GM21360 (cell line): Measurements from ENCODE around the gene RAB11FIP2.

Experiments
- ATAC-seq: cut with Tn5 transposase; IDR thresholded peaks from one replicate; pipeline ENCODE4 v1.9.1; 2021; ENCODE audit warnings: mild to moderate bottlenecking, moderate library complexity; ENCODE audit not compliant: unreplicated experiment

RAB11FIP2 gene

GRCh38 chr10:118035354-118036005, 11.3 kb downstream of the RAB11FIP2 start:
- ATAC-seq: no peak

GRCh38 chr10:118034791-118035261, 11.9 kb downstream of the RAB11FIP2 start:
- no peak for ATAC-seq

GRCh38 chr10:118033905-118034304, 12.8 kb downstream of the RAB11FIP2 start:
- no peak for ATAC-seq

GRCh38 chr10:118032564-118032963, 14.2 kb downstream of the RAB11FIP2 start:
- ATAC-seq: no peak

- no peak for ATAC-seq
Measured at GRCh38 chr10:118031351-118032075, 15.2 kb downstream of the RAB11FIP2 start.

- ATAC-seq: peak; percentile 91
Measured at GRCh38 chr10:118028619-118029018, 18.1 kb downstream of the RAB11FIP2 start.

- no peak for ATAC-seq
Measured at GRCh38 chr10:118027397-118027796, 19.3 kb downstream of the RAB11FIP2 start.

- no peak for ATAC-seq
Measured at GRCh38 chr10:118026936-118027335, 19.8 kb downstream of the RAB11FIP2 start.

- no peak for ATAC-seq
Measured at GRCh38 chr10:118020365-118020764, 26.4 kb downstream of the RAB11FIP2 start.

- no peak for ATAC-seq
Measured at GRCh38 chr10:118017850-118018249, 28.9 kb downstream of the RAB11FIP2 start.

- ATAC-seq: no peak
Measured at GRCh38 chr10:118017071-118017740, 29.5 kb downstream of the RAB11FIP2 start.

GRCh38 chr10:118012952-118013525, 33.7 kb downstream of the RAB11FIP2 start:
- no peak for ATAC-seq

- no peak for ATAC-seq
Measured at GRCh38 chr10:118007773-118008172, 39.0 kb downstream of the RAB11FIP2 start.

- ATAC-seq: no peak
Measured at GRCh38 chr10:118003126-118003525, 43.6 kb downstream of the RAB11FIP2 start.

- ATAC-seq: no peak
Measured at GRCh38 chr10:118002581-118002980, 44.2 kb downstream of the RAB11FIP2 start.

GRCh38 chr10:117997673-117998072, 49.1 kb downstream of the RAB11FIP2 start:
- ATAC-seq: no peak

GRCh38 chr10:117996709-117997108, 50.0 kb downstream of the RAB11FIP2 start:
- no peak for ATAC-seq

GRCh38 chr10:117994771-117995170, 52.0 kb downstream of the RAB11FIP2 start:
- no peak for ATAC-seq

- no peak for ATAC-seq
Measured at GRCh38 chr10:117993166-117993565, 53.6 kb downstream of the RAB11FIP2 start.

GRCh38 chr10:117991701-117992100, 55.0 kb downstream of the RAB11FIP2 start:
- ATAC-seq: no peak

- ATAC-seq: no peak
Measured at GRCh38 chr10:117989962-117990361, 56.8 kb downstream of the RAB11FIP2 start.
